ENCODE measurements around the gene CENPS. TPM values are rescaled to one million over a fixed set of nuclear protein-coding genes. Genes with fewer than 3 reads are reported as not detected.

Gene CENPS
- total and polyA plus RNA-seq, 9 of the 15 experiments (the other 6 are each of a cell fraction or from before 2014, with no cell fraction given), result 10.2 to 36.0 (median 26.0) TPM

DNA sequence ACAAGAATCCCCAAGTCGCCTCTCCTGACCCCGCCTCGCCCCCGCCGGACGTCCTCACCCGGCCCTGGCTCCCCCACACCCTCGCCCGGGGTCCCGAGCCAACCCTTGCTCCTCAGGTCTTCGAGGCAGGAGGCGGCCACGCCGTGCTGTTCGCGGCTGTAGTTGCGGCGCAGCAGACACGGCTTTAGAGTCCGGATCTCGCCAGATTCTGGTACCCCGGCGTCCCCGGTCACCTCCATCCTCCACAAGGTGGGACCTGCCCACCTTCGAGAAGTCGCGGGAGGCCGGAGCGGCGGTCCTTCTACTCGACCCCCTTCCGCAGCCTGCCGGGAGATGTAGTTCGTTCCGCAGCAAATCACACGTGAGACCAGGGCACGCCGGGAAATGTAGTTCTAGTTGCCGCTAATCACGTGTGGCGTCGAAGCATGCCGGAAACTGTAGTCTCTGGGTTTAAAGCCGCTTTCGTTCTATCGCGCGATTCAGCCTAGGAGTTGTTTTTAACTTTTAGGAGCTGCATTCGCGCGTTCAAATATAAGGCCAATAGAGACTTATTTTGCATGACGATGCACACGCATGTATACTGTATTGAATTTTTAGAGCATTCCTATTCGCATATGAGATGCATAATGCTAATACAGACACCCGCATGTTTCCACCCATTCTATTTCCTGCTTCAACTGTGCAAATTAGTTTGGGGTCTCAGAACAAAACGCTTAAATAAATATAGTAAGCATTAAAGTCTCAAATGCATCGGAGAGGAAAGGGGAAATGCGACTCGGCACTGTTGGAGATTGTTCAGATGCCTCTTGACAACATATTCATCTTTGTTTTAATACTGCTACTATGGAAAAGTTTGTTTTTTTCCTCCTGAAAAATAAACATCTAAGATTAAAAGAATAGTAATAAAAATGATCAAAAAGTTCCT is 42.2 kb downstream of the CENPS start, which contains the start of gene DFFA (continued):
- TF ChIP-seq, protein P1, sequence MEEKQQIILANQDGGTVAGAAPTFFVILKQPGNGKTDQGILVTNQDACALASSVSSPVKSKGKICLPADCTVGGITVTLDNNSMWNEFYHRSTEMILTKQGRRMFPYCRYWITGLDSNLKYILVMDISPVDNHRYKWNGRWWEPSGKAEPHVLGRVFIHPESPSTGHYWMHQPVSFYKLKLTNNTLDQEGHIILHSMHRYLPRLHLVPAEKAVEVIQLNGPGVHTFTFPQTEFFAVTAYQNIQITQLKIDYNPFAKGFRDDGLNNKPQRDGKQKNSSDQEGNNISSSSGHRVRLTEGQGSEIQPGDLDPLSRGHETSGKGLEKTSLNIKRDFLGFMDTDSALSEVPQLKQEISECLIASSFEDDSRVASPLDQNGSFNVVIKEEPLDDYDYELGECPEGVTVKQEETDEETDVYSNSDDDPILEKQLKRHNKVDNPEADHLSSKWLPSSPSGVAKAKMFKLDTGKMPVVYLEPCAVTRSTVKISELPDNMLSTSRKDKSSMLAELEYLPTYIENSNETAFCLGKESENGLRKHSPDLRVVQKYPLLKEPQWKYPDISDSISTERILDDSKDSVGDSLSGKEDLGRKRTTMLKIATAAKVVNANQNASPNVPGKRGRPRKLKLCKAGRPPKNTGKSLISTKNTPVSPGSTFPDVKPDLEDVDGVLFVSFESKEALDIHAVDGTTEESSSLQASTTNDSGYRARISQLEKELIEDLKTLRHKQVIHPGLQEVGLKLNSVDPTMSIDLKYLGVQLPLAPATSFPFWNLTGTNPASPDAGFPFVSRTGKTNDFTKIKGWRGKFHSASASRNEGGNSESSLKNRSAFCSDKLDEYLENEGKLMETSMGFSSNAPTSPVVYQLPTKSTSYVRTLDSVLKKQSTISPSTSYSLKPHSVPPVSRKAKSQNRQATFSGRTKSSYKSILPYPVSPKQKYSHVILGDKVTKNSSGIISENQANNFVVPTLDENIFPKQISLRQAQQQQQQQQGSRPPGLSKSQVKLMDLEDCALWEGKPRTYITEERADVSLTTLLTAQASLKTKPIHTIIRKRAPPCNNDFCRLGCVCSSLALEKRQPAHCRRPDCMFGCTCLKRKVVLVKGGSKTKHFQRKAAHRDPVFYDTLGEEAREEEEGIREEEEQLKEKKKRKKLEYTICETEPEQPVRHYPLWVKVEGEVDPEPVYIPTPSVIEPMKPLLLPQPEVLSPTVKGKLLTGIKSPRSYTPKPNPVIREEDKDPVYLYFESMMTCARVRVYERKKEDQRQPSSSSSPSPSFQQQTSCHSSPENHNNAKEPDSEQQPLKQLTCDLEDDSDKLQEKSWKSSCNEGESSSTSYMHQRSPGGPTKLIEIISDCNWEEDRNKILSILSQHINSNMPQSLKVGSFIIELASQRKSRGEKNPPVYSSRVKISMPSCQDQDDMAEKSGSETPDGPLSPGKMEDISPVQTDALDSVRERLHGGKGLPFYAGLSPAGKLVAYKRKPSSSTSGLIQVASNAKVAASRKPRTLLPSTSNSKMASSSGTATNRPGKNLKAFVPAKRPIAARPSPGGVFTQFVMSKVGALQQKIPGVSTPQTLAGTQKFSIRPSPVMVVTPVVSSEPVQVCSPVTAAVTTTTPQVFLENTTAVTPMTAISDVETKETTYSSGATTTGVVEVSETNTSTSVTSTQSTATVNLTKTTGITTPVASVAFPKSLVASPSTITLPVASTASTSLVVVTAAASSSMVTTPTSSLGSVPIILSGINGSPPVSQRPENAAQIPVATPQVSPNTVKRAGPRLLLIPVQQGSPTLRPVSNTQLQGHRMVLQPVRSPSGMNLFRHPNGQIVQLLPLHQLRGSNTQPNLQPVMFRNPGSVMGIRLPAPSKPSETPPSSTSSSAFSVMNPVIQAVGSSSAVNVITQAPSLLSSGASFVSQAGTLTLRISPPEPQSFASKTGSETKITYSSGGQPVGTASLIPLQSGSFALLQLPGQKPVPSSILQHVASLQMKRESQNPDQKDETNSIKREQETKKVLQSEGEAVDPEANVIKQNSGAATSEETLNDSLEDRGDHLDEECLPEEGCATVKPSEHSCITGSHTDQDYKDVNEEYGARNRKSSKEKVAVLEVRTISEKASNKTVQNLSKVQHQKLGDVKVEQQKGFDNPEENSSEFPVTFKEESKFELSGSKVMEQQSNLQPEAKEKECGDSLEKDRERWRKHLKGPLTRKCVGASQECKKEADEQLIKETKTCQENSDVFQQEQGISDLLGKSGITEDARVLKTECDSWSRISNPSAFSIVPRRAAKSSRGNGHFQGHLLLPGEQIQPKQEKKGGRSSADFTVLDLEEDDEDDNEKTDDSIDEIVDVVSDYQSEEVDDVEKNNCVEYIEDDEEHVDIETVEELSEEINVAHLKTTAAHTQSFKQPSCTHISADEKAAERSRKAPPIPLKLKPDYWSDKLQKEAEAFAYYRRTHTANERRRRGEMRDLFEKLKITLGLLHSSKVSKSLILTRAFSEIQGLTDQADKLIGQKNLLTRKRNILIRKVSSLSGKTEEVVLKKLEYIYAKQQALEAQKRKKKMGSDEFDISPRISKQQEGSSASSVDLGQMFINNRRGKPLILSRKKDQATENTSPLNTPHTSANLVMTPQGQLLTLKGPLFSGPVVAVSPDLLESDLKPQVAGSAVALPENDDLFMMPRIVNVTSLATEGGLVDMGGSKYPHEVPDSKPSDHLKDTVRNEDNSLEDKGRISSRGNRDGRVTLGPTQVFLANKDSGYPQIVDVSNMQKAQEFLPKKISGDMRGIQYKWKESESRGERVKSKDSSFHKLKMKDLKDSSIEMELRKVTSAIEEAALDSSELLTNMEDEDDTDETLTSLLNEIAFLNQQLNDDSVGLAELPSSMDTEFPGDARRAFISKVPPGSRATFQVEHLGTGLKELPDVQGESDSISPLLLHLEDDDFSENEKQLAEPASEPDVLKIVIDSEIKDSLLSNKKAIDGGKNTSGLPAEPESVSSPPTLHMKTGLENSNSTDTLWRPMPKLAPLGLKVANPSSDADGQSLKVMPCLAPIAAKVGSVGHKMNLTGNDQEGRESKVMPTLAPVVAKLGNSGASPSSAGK (IDR thresholded peaks at IDR 0.05), result peak; percentile 99
- no peak for TF ChIP-seq ZNF12 (CRISPR knock-in tag; IDR thresholded peaks at IDR 0.05)
- TF ChIP-seq ZNF696 (CRISPR knock-in tag; conservative IDR thresholded peaks at IDR 0.05), result no peak
- TF ChIP-seq HNRNPL (IDR thresholded peaks at IDR 0.05; ENCODE audit: low read depth, low read length), result no peak
- peak; percentile 85 for TF ChIP-seq VEZF1 (CRISPR knock-in tag; IDR thresholded peaks at IDR 0.05)
- no peak for TF ChIP-seq CBX5 (IDR thresholded peaks at IDR 0.05; ENCODE audit: borderline replicate concordance, low read depth)
- TF ChIP-seq RHOXF2B (CRISPR knock-in tag; conservative IDR thresholded peaks at IDR 0.05), result no peak
- TF ChIP-seq ZNF551 (CRISPR knock-in tag; IDR thresholded peaks at IDR 0.05), result no peak
- TF ChIP-seq ZBTB12 (CRISPR knock-in tag; IDR thresholded peaks at IDR 0.05), result peak; percentile 62; the same call in 1 of the 2 replicates
- no peak for TF ChIP-seq SRSF3 (IDR thresholded peaks at IDR 0.05; ENCODE audit: insufficient read depth, low read length)
- TF ChIP-seq SMAD3 (CRISPR knock-in tag; conservative IDR thresholded peaks at IDR 0.05), result peak; percentile 73

Data from K562 (cell line).